AG04450 (cell line): ENCODE measurements around the gene VILL. TPM values are rescaled to one million over a fixed set of nuclear protein-coding genes. Genes with fewer than 3 reads are reported as not detected.
A peak's percentile ranks its signal among the peaks of the same experiment; 100 is the strongest.

Experiments used
- CTCF ChIA-PET: fragments of 300-600, 350-600 bp; formaldehyde crosslinking; extraction: SDS; loops from one replicate; lab custom pipeline; 2022; ENCODE audit warnings: antibody characterized with exemption, inconsistent platforms; lab: Charles Lee
- POLR2A ChIA-PET: fragments of 350-600 bp; formaldehyde crosslinking; extraction: SDS; loops from one replicate; lab custom pipeline; 2021; ENCODE audit warnings: antibody characterized with exemption, inconsistent platforms; lab: Yijun Ruan, JAX
- DNase-seq: peaks from one replicate; pipeline ENCODE4 v3.0.0-alpha.2; 2011; ENCODE audit warnings: low read depth, low spot score
- H3K27ac ChIP-seq: one replicate; pipeline ENCODE4 v1.5.1; 2012; ENCODE audit warnings: low read depth, low read length, control low read depth
- H3K27me3 ChIP-seq: one replicate; pipeline ENCODE4 v1.6.0; 2012; ENCODE audit warnings: low read length; ENCODE audit not compliant: control insufficient read depth, insufficient read depth
- H3K4me3 ChIP-seq: 2 replicates; pipeline ENCODE4 v1.5.1; 2011; ENCODE audit warnings: mild to moderate bottlenecking, low read depth, low read length, control low read depth
- H3K9me3 ChIP-seq: 2 replicates; pipeline ENCODE4 v1.5.1; 2012; ENCODE audit warnings: low read length; ENCODE audit not compliant: control insufficient read depth, insufficient read depth
- polyA plus RNA-seq: library from polyadenylated mRNA; depleted of rRNA; stranded (reverse); fragments of >200 nt; gene quantifications from 2 replicates; pipeline ENCODE4 v1.2.3, GENCODE V29; 2011
- TF ChIP-seq, protein P1 (sequence below): IDR thresholded peaks from 2 replicates; pipeline ENCODE4 v1.5.1; 2011; ENCODE audit warnings: low read depth, low read length, control low read depth, inconsistent platforms

The VILL gene
- polyA plus RNA-seq, 1 experiment, result 2.6 TPM

GRCh38 chr3:38000242-38000916, 9.8 kb downstream of the VILL start:
- POLR2A ChIA-PET, result no interaction called here

GRCh38 chr3:38000965-38001455, 10.4 kb downstream of the VILL start:
- DNase-seq, result no peak
- CTCF ChIA-PET, result interaction anchor here (0.6 to 3.9 kb wide), 2 partner anchors 11 to 146 kb away, joined by 3 to 68 read pairs; no protein-coding TSS in a partner anchor
- no peak overlapping the region for H3K27ac ChIP-seq
- POLR2A ChIA-PET, result interaction anchor here (0.6 kb wide), 1 partner anchor 233 kb away, joined by 3 read pairs; no protein-coding TSS in a partner anchor
- TF ChIP-seq, protein P1, sequence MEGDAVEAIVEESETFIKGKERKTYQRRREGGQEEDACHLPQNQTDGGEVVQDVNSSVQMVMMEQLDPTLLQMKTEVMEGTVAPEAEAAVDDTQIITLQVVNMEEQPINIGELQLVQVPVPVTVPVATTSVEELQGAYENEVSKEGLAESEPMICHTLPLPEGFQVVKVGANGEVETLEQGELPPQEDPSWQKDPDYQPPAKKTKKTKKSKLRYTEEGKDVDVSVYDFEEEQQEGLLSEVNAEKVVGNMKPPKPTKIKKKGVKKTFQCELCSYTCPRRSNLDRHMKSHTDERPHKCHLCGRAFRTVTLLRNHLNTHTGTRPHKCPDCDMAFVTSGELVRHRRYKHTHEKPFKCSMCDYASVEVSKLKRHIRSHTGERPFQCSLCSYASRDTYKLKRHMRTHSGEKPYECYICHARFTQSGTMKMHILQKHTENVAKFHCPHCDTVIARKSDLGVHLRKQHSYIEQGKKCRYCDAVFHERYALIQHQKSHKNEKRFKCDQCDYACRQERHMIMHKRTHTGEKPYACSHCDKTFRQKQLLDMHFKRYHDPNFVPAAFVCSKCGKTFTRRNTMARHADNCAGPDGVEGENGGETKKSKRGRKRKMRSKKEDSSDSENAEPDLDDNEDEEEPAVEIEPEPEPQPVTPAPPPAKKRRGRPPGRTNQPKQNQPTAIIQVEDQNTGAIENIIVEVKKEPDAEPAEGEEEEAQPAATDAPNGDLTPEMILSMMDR, result no peak
- no peaks in the 10 kb centered on the region for H3K27me3 ChIP-seq
- no peak overlapping the region for H3K4me3 ChIP-seq
- H3K9me3 ChIP-seq, result no peaks in the 10 kb centered on the region

More at GRCh38 chr3:38000242-38000916, 9.8 kb downstream of the VILL start:
- CTCF ChIA-PET, result interaction anchor here (0.6 to 3.9 kb wide), 2 partner anchors 11 to 146 kb away, joined by 3 to 68 read pairs; no protein-coding TSS in a partner anchor
- no peaks in the 10 kb centered on the region for H3K9me3 ChIP-seq
- H3K27ac ChIP-seq, result no peak overlapping the region
- DNase-seq, result no peak
- no peaks in the 10 kb centered on the region for H3K27me3 ChIP-seq
- no peak overlapping the region for H3K4me3 ChIP-seq
- TF ChIP-seq, protein P1, result no peak

- H3K4me3 ChIP-seq, result no peak overlapping the region
- H3K9me3 ChIP-seq, result no peaks in the 10 kb centered on the region
- CTCF ChIA-PET, result interaction anchor here (2.5 to 3.9 kb wide), 2 partner anchors 11 to 147 kb away, joined by 16 to 68 read pairs; no protein-coding TSS in a partner anchor
- TF ChIP-seq, protein P1, result peak; percentile 9; the same call in 1 of the 2 replicates
- H3K27ac ChIP-seq, result no peak overlapping the region
- DNase-seq, result no peak
- POLR2A ChIA-PET, result interaction anchor here (0.6 kb wide), 1 partner anchor 232 kb away, joined by 3 read pairs; no protein-coding TSS in a partner anchor
- no peaks in the 10 kb centered on the region for H3K27me3 ChIP-seq
Measured at GRCh38 chr3:38001456-38002081, 11.0 kb downstream of the VILL start.

GRCh38 chr3:38002291-38002876, 11.8 kb downstream of the VILL start:
- DNase-seq, result no peak
- CTCF ChIA-PET, result interaction anchor here (0.9 to 3.9 kb wide), 4 partner anchors 10 to 148 kb away, joined by 3 to 68 read pairs (median 10); no protein-coding TSS in a partner anchor
- no peaks in the 10 kb centered on the region for H3K9me3 ChIP-seq
- TF ChIP-seq, protein P1, result no peak
- no peak overlapping the region for H3K4me3 ChIP-seq
- POLR2A ChIA-PET, result no interaction called here
- no peaks in the 10 kb centered on the region for H3K27me3 ChIP-seq
- H3K27ac ChIP-seq, result no peak overlapping the region
